ENCODE measurements around the gene MOCS2.

MOCS2 gene

DNA sequence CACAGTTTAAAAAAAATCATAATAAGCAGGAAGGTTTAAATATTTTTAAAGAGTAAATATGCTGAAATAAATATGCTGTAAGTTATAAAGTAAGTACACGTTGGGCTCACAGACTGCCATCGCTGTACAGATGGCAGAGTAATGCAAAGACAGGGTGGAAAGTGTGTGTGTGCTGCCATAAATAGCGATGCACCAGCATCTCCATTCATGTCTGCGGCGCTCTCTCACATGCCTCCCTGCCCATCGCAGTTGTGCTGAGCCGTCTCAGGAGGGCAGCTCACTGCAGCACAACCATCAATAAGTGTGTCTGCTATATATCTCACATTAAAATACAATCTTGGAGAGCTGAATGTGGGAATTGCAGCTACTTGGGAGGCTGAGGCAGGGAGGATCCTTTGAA, 14.3 kb downstream of the MOCS2 start:
- no peak for DNase-seq (ENCODE audit: low read depth)

DNA sequence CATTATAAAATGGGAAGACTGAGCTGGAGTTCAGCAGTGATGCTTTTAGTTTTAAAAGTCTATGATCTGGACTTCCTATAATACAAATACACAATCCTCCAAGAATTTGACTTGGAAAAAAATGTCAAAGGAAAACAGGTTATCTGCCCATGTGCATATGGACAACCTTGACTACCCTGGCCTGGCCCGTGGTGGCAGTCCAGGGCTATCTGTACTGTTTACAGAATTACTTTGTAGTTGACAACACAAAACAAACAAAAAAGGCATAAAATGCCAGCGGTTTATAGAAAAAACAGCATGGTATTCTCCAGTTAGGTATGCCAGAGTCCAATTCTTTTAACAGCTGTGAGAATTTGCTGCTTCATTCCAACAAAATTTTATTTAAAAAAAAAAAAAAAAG, 17.3 kb downstream of the MOCS2 start:
- no peak for DNase-seq (ENCODE audit: low read depth)

GRCh38 chr5:53091289-53091688, 18.3 kb downstream of the MOCS2 start:
- DNase-seq (ENCODE audit: low read depth) = no peak

GRCh38 chr5:53090229-53090628, 19.3 kb downstream of the MOCS2 start:
- DNase-seq (ENCODE audit: low read depth) = no peak

- no peak for DNase-seq (ENCODE audit: low read depth)
These were observed 20.0 kb downstream of the MOCS2 start for GRCh38 chr5:53089481-53089991.

DNA sequence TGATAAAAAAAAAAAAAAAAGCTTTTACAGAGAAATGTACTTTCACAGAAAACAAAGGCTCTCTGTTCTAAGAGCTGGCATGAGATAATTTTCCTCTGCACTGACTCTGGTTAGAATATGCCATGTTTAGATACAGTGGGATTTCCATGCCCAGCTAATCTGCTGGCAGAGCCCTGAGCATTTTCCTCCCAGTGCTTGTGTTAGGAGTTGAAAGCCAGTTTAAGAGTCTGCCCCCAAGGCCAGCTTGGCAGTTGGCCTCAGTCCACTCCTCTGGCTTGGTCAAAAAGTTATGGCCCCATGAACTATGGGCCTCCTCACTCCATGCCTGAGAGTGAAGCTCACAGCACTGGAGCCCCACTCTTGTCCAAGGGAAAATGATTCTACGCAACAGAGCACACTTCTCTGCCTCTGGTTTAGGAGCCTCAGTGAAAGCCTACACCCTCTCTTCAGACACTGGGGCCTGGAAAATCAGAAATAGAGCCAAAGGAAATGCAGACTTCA, 21.9 kb downstream of the MOCS2 start:
- no peak for DNase-seq (ENCODE audit: low read depth)

- DNase-seq (ENCODE audit: low read depth) = no peak
These were observed 22.4 kb downstream of the MOCS2 start for GRCh38 chr5:53087171-53087570.

DNA sequence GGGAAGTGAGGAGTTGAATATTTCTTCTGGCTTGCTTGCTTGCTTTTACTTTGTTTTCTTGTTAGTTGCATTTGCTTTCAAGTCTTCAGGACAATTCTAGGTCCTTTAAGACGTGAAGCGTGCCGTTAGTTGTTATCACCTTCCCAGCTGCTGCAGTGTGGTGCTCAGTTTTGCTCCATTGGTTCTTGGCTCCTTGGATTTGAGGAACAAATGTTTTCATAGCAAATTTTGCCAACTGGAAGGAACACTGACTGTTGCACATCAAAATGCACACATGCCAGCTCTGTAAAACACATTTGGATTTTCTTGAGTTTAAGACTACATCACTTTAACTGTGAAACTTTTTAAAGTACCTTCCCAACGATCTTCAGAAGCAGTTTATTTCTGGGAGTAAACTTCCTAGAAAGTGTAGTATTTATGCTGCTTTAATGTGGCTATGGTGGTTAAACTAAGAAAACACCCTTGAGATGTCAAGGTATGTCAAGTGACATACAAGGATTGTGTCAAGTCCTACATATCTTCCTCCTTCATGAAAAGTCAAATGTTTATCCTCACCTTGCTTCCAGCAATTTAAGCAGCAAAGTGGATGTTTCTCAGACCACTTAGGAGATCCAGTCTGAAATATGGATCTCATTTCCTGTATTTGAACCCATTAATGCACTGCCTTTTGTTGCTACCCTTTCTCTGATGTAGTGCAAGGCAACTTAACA, 24.9 kb downstream of the MOCS2 start:
- no peak for DNase-seq (ENCODE audit: low read depth)

- DNase-seq (ENCODE audit: low read depth) = no peak
These were observed 25.6 kb downstream of the MOCS2 start for GRCh38 chr5:53083927-53084326.

- DNase-seq (ENCODE audit: low read depth) = no peak
These were observed 29.3 kb downstream of the MOCS2 start for GRCh38 chr5:53080271-53080670.

GRCh38 chr5:53076014-53076583, 33.5 kb downstream of the MOCS2 start:
- DNase-seq (ENCODE audit: low read depth) = no peak

- DNase-seq (ENCODE audit: low read depth) = no peak
These were observed 36.2 kb downstream of the MOCS2 start for GRCh38 chr5:53073348-53073747.

GRCh38 chr5:53071738-53072137, 37.8 kb downstream of the MOCS2 start:
- peak; percentile 43 for DNase-seq (ENCODE audit: low read depth)

DNA sequence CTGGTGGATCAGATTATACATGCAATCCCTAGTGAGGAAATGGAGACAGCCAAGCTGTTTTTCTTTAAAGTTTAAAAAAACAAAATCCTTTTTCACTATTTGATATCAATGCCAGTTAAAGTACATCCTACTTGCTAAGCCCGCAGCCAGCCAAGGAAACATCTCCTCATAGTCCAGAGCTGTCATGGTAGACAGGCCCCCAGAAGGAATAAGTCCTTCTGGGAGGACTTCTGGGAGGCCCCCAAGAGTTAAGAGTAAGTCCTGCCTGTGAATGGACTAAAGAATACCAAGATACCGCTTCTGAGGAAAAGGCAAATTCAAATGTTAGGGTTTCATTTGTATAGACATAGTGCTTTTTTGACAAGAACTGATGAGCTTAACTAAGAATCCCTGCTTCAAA, 38.3 kb downstream of the MOCS2 start:
- no peak for DNase-seq (ENCODE audit: low read depth)

GRCh38 chr5:53069626-53070025, 39.9 kb downstream of the MOCS2 start:
- no peak for DNase-seq (ENCODE audit: low read depth)

GRCh38 chr5:53068291-53068836, 41.2 kb downstream of the MOCS2 start:
- no peak for DNase-seq (ENCODE audit: low read depth)

- no peak for DNase-seq (ENCODE audit: low read depth)
These were observed 41.9 kb downstream of the MOCS2 start for GRCh38 chr5:53067641-53068040.

DNA sequence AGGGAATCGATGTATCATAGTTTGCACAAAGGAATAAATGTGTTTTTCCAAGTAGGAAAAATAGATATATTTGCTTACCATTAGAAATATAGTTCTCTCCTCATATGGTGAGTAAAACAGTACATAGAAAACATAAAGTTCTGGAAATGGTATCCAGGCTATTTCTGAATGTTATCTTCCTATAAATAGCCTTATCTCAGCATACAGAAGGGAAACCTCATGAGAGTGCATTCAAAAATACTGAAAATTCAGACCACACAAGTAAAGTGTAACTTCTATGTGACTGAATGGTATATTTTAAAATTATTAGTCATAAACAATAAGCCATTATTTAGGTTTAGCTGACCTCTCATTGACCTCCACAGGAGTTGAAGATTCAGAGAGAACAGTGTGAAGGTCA, 43.5 kb downstream of the MOCS2 start:
- no peak for DNase-seq (ENCODE audit: low read depth)

GRCh38 chr5:53063791-53064190, 45.8 kb downstream of the MOCS2 start:
- no peak for DNase-seq (ENCODE audit: low read depth)

GRCh38 chr5:53063176-53063575, 46.4 kb downstream of the MOCS2 start:
- no peak for DNase-seq (ENCODE audit: low read depth)

- DNase-seq (ENCODE audit: low read depth) = no peak
These were observed 50.3 kb downstream of the MOCS2 start for GRCh38 chr5:53059281-53059680.

GRCh38 chr5:53055365-53055764, 54.2 kb downstream of the MOCS2 start:
- DNase-seq (ENCODE audit: low read depth) = no peak

GRCh38 chr5:53053364-53053763, 56.2 kb downstream of the MOCS2 start:
- no peak for DNase-seq (ENCODE audit: low read depth)
